HG02981 (cell line): ENCODE data around the gene SZRD1.
A peak's percentile ranks its signal among the peaks of the same experiment; 100 is the strongest.

Experiments
- ATAC-seq: cut with Tn5 transposase; IDR thresholded peaks from one replicate; pipeline ENCODE4 v1.9.1; 2021; ENCODE audit warnings: mild to moderate bottlenecking, moderate library complexity; ENCODE audit not compliant: unreplicated experiment

The SZRD1 gene

DNA sequence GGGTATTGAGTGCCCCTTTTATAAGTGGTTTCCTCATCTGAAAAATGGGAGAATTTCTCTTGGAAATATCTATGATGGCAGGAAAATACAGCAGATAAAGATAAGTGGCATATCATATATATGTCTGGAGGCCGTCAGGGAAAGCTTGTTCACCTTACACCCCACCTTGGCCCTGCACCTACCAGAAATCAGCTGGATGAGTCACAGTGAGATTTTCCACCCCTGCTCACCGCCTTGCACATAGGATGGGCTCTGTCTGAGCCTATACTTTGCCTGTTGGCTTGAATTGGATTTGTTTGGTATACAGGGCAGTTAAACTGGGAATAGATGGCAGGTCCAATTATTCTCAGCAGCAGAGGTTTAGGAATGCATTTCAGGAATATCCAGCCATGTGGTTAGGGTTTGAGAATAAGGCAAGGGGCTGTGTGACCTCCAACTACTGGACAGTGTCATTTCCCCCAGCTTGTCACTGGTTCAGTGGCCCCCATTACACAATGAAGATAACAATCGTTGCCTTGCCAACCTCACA is 70.0 kb downstream of the SZRD1 start, which contains the start of gene SPATA21:
Gene SPATA21, minus strand, starts transcription at position 479 of the 529 bp plus-strand sequence. CDS start 6,053 bp downstream, outside the sequence.
- no peak for ATAC-seq

DNA sequence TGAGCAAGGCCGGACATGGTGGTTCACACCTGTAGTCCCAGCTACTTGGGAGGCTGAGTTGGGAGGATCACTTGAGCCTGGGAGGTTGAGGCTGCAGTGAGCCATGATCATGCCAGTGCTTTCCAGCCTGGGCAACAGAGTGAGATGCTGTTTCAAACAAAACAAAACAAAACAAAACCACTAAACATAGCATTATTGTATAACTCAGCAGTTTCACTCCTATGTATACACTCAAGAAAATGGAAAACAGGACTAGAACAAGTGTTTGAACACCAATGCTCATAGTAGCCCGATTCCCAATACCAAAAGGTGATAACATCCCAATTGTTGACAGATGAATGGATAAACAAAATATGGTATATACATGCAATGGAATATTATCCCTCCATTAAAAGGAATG is 71.5 kb downstream of the SZRD1 start:
- ATAC-seq, result no peak

DNA sequence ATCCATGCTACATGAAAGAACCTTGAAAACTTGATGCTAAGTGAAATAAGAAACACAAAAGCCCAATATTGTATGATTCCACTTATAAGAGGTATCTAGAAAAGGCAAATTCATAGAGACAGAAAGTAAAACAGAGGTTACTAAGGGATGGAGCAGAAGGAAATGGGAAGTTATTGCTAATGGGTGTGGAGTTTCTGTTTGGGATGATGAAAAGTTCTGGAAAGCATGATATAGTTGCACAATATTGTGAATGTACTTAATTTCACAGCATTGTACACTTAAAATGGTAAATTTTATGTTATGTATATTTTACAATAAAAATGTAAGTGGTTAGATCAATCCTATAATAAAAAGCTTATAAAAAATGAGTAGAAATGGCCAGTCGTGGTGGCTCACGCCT is 71.9 kb downstream of the SZRD1 start:
- no peak for ATAC-seq

DNA sequence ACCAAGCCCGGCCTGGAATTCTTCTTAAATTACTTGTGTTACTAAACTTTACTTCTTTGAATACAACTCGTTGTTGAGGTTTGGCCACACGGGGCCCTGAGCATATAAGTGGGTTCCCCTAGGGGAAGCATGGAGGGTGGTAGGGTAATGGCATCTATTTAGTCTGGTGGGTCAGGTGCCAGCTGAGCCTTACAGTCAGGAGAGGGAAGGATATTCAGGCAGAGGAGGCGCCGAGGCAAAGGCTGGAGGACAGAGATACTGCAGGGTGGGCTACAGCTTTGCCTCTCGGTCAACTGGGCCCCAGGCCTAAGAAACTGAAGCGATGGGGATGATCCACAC is 73.1 kb downstream of the SZRD1 start:
- no peak for ATAC-seq

DNA sequence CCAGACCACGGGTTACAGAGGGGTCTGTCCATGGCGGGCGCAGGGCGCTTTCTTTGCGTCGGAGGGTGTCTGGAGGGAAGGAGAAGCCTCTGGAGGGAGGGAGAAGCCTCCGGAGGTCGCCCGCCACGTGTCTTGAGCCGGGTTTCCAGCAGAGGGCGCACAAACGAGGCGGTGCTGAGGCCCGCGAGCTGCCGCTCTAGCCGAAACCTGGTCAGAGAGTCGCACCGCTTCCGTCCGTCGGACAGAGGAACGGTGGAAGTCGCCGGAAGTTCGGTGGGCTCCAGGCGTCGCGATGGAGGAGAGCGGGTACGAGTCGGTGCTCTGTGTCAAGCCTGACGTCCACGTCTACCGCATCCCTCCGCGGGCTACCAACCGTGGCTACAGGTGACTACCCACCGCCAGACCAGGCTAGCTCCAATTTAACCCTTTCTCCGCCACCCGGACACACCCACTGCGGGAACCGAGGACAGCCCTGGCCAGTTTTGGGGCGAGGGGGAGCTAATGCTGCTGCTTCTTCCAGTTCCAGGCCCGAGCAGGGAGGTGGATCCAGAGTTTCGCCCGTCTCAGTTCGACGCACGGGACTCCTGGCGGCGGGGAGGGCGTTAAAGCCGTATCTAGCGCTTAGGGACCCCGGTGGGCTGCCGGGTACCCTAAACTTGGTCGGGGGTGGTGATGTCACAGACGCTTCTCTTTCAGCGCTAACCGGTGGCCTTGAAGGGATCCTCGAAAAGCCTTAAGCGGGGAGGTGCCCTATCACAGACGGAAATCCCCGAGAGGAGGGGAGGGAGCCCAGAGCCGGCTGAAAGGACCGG is 73.6 kb downstream of the SZRD1 start, which contains the start of gene NECAP2:
Gene NECAP2, plus strand, starts transcription at position 255 of the 812 bp plus-strand sequence. Its CDS starts 38 bp downstream, at position 293.
- peak; percentile 86 for ATAC-seq

DNA sequence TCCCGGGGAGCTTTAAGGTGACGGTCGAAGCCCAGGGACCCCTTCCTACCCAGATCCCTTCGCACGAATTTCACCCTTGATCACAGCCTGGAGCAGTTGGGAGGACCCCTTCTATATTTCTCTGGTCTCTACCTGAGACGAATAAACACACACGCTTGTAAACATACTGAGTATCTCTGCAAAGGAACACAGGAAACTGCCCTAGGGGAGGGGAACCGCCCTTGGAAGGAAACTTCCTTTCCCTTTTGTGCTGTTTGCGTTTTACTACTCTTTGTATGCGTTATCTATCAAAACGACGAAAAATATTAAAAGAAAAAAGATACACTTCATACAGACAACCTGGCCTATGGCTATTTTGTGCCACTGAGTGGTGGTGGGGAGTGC is 74.2 kb downstream of the SZRD1 start:
- ATAC-seq, result no peak

DNA sequence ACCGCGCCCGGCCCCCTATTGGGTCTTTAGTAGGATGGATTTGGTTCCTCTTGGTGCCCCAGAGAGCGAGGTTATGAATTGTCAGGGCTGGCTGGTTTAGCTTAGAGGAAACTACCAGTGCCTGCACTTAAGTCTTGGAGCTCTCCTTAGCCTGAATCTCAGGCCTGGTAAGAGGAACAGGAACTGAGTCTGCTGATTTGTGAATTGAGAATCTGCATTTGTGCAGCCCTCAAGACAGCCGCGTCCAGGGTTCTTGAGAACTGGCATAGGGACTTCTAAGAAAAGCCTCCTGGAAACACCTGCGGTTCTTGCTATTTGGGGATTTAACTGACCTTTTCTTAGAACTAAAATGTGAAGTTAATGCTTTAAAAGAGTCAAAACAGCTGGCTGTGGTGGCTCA is 75.2 kb downstream of the SZRD1 start:
- no peak for ATAC-seq

DNA sequence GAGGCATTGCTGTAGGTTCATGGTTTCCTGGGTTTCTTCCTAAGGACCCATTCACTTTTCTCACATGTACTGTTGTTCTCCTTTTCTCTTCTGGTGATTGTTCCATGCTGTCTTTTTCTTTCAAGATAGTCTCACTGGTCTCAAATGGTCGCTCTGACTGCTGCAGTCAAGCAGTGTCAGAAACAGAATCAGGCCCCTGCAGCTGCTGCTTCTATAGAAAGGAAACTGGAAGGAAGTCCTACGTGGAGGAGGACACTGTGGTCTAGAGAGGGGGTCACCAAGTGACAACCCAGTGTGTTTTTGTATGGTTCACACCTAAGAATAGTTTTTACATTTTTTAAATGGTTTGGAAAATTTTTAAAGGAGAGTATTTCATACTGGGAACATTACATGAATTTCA is 75.9 kb downstream of the SZRD1 start:
- no peak for ATAC-seq

DNA sequence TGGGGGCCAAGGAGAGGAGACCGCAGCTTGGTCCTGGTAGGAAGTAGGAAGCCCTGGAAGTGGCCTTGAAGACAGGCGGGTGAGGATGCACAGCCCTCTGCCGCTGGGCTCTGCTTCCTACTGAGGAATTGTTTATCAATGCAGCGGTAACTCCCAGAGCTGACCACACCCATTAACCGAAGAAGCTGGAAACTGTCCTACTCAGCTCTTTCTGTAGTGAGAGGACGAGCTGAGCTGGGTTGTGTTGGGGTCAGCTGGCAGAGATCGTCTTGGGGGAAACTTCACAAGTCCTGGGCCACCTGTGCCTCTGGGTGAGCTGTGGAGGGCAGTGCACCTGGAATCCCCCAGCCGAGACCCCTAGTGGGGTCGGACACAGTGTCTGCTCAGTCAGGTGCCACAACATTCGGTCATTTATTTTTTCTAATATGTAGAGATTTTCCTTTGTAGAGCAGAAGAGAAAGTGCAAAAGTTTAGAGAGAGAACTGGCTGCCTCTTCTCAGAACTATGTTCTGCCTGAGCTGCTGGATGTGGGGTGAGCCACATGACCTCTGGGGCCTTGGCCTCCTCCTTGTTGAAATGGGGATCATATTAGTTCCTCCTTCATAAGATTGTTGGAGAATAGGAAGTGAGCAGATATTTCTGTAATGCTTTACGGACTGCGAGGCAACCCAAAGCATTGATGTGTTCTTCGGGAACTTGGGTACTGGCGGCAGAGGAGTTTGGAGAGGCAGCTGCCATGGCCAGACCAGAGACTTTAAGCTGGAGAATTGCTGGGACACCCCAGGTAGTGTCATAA is 77.1 kb downstream of the SZRD1 start:
- ATAC-seq, result no peak

DNA sequence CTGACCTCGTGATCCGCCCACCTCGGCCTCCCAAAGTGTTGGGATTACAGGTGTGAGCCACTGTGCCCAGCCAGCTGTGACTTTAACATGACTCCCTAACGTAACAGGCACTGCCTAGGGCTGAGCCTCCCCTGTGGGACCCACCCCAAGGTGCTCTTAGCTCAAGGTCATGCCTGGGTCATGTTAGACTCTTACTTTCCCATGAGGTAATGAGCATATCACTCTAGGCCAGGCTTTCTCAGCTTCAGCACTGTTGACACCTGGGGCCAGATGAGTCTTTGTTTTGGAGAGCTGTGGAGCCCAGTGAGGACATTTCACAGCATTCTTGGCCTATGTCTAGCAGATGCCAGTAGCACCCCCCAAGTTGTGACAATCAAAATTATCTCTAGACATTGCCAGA is 78.0 kb downstream of the SZRD1 start:
- ATAC-seq, result no peak

DNA sequence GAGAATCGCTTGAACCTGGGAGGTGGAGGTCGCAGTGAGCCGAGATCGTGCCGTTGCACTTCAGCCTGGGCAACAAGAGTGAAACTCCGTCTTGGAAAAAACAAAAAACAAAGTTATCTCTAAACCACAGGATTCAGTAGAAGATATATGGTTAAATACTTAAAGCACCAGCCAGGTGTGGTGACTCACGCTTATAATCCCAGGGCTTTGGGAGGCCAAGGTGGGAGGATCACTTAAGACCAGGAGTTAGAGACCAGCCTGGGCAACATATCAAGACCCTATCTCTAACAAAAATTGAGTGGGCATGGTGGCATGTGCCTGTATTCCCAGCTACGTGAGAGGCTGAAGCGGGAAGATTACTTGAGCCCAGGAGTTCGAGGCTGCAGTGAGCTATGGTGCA is 79.1 kb downstream of the SZRD1 start:
- no peak for ATAC-seq

DNA sequence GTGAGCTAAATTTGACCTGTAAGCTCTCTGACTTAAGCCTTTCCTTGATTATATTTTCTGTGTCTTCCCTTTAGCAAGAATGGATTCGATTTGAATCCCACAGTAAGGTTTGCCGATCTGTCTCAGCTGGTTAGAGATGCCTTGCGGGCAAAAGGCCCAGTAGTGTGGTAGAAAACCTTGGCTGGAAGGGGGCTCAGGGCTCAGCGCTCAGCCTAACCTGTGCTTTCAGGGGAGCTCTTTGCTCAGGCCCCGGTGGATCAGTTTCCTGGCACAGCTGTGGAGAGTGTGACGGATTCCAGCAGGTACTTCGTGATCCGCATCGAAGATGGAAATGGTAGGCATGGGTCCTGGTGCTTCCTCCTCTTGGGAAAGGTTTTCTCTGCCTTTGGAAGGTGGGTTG is 80.6 kb downstream of the SZRD1 start:
- ATAC-seq, result no peak
